ENCODE results near the gene KNSTRN.

Gene KNSTRN

DNA sequence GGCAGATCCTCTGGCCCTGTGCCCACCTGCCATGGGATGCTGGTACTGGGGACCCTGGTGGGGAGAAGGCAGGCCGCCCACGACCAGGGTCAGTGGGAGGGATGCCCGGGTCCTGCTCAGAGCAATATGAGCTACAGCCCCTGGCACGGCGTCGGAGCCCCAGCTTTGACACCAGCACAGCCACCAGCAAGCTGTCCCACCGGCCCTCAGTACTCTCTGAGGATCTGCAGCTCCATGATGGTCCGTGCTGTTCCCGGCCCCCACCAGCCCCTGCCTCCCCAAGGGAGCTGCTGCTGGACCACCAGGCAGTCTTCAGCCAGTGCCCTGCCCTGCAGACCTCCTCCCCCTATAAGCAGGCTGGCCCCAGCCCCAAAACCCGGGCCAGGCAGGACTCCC is 13.0 kb upstream of the KNSTRN start:
- no peak for TF ChIP-seq CREB1 (IDR thresholded peaks at IDR 0.05; ENCODE audit: low read depth)
- no peak for TF ChIP-seq TAF1 (IDR thresholded peaks at IDR 0.05; ENCODE audit: low read depth)
- TF ChIP-seq ZBTB7A (IDR thresholded peaks at IDR 0.05; ENCODE audit: low read depth), result no peak
- TF ChIP-seq, protein P1, sequence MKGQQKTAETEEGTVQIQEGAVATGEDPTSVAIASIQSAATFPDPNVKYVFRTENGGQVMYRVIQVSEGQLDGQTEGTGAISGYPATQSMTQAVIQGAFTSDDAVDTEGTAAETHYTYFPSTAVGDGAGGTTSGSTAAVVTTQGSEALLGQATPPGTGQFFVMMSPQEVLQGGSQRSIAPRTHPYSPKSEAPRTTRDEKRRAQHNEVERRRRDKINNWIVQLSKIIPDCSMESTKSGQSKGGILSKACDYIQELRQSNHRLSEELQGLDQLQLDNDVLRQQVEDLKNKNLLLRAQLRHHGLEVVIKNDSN (IDR thresholded peaks at IDR 0.05), result no peak
- TF ChIP-seq FOXM1 (IDR thresholded peaks at IDR 0.05; ENCODE audit: borderline replicate concordance, low read depth), result no peak
- TF ChIP-seq TEAD4 (IDR thresholded peaks at IDR 0.05), result no peak
- TF ChIP-seq TCF12 (IDR thresholded peaks at IDR 0.05; ENCODE audit: low read depth), result no peak
- TF ChIP-seq EGR1 (IDR thresholded peaks at IDR 0.05), result no peak

DNA sequence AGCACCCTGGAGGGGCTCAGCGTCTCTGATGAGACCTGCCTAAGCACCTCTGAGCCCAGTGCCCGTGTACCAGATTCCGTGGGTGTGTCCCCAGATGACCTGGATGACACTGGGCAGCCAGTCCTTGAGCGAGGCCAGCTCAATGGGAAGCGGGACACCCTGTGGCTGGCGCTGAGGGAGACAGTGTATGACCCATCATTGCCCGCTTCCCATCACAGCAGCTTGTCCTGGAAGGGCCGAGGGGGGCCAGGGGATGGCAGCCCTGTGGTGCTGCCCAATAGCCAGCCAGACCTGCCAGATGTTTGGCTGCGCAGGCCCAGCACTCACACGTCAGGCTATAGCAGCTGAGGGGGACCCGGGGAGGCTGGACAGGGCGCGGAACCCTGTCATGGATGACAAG is 12.6 kb upstream of the KNSTRN start:
- TF ChIP-seq EP300 (IDR thresholded peaks at IDR 0.05; ENCODE audit: borderline replicate concordance), result no peak
- no peak for TF ChIP-seq ZBTB7A (IDR thresholded peaks at IDR 0.05; ENCODE audit: low read depth)
- no peak for TF ChIP-seq EGR1 (IDR thresholded peaks at IDR 0.05)
- TF ChIP-seq TCF12 (IDR thresholded peaks at IDR 0.05; ENCODE audit: low read depth), result no peak
- no peak for TF ChIP-seq NFIC (IDR thresholded peaks at IDR 0.05)
- TF ChIP-seq CEBPB (IDR thresholded peaks at IDR 0.05), result no peak
- TF ChIP-seq TEAD4 (IDR thresholded peaks at IDR 0.05), result no peak
- TF ChIP-seq RAD21 (IDR thresholded peaks at IDR 0.05; ENCODE audit: low read depth), result no peak

GRCh38 chr15:40372981-40373380 is 9.5 kb upstream of the KNSTRN start:
- TF ChIP-seq EGR1 (IDR thresholded peaks at IDR 0.05) (no peak), NFIC (IDR thresholded peaks at IDR 0.05) (no peak), YY1 (IDR thresholded peaks at IDR 0.05; ENCODE audit: low read depth) (no peak), TAF1 (IDR thresholded peaks at IDR 0.05; ENCODE audit: low read depth) (no peak), TCF12 (IDR thresholded peaks at IDR 0.05; ENCODE audit: low read depth) (no peak), ZBTB7A (IDR thresholded peaks at IDR 0.05; ENCODE audit: low read depth) (no peak), CREB1 (IDR thresholded peaks at IDR 0.05; ENCODE audit: low read depth) (no peak), RAD21 (IDR thresholded peaks at IDR 0.05; ENCODE audit: low read depth) (no peak), EP300 (IDR thresholded peaks at IDR 0.05; ENCODE audit: borderline replicate concordance) (no peak), FOXM1 (IDR thresholded peaks at IDR 0.05; ENCODE audit: borderline replicate concordance, low read depth) (no peak), TEAD4 (IDR thresholded peaks at IDR 0.05) (no peak), CEBPB (IDR thresholded peaks at IDR 0.05) (no peak)
- TF ChIP-seq, protein P2, sequence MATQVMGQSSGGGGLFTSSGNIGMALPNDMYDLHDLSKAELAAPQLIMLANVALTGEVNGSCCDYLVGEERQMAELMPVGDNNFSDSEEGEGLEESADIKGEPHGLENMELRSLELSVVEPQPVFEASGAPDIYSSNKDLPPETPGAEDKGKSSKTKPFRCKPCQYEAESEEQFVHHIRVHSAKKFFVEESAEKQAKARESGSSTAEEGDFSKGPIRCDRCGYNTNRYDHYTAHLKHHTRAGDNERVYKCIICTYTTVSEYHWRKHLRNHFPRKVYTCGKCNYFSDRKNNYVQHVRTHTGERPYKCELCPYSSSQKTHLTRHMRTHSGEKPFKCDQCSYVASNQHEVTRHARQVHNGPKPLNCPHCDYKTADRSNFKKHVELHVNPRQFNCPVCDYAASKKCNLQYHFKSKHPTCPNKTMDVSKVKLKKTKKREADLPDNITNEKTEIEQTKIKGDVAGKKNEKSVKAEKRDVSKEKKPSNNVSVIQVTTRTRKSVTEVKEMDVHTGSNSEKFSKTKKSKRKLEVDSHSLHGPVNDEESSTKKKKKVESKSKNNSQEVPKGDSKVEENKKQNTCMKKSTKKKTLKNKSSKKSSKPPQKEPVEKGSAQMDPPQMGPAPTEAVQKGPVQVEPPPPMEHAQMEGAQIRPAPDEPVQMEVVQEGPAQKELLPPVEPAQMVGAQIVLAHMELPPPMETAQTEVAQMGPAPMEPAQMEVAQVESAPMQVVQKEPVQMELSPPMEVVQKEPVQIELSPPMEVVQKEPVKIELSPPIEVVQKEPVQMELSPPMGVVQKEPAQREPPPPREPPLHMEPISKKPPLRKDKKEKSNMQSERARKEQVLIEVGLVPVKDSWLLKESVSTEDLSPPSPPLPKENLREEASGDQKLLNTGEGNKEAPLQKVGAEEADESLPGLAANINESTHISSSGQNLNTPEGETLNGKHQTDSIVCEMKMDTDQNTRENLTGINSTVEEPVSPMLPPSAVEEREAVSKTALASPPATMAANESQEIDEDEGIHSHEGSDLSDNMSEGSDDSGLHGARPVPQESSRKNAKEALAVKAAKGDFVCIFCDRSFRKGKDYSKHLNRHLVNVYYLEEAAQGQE (IDR thresholded peaks at IDR 0.05; ENCODE audit: low read depth), result no peak
- TF ChIP-seq, protein P3, sequence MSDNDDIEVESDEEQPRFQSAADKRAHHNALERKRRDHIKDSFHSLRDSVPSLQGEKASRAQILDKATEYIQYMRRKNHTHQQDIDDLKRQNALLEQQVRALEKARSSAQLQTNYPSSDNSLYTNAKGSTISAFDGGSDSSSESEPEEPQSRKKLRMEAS (IDR thresholded peaks at IDR 0.05), result no peak
- TF ChIP-seq, protein P1 (IDR thresholded peaks at IDR 0.05), result no peak

GRCh38 chr15:40377606-40378005 is 4.9 kb upstream of the KNSTRN start:
- TF ChIP-seq FOXM1 (IDR thresholded peaks at IDR 0.05; ENCODE audit: borderline replicate concordance, low read depth) (no peak), ZBTB7A (IDR thresholded peaks at IDR 0.05; ENCODE audit: low read depth) (no peak), EGR1 (IDR thresholded peaks at IDR 0.05) (no peak), CEBPB (IDR thresholded peaks at IDR 0.05) (no peak), EP300 (IDR thresholded peaks at IDR 0.05; ENCODE audit: borderline replicate concordance) (no peak), RAD21 (IDR thresholded peaks at IDR 0.05; ENCODE audit: low read depth) (no peak)
- TF ChIP-seq, protein P3 (IDR thresholded peaks at IDR 0.05), result no peak
- TF ChIP-seq, protein P1 (IDR thresholded peaks at IDR 0.05), result no peak
- TF ChIP-seq, protein P2 (IDR thresholded peaks at IDR 0.05; ENCODE audit: low read depth), result no peak

DNA sequence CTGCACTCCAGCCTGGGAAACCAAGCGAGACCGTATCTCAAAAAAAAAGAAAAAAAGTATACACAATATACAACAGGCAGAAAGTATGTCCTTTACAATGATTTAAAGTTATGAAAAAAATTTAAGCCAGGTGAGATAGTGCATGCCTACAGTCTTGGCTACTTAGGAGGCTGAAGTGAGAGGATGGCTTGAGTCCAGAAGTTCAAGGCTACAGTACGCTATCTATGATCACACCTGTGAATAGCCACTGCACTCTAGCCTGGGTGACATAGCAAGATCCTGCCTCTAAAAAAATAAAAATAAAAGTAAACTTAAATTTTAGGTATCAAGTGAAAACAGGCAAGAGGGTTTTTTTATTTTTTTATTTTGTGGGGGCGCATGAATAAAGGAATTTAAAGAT is 3.1 kb upstream of the KNSTRN start:
- no peak for TF ChIP-seq CREB1 (IDR thresholded peaks at IDR 0.05; ENCODE audit: low read depth)
- no peak for TF ChIP-seq TEAD4 (IDR thresholded peaks at IDR 0.05)
- TF ChIP-seq TAF1 (IDR thresholded peaks at IDR 0.05; ENCODE audit: low read depth), result no peak
- TF ChIP-seq, protein P2 (IDR thresholded peaks at IDR 0.05; ENCODE audit: low read depth), result no peak
- no peak for TF ChIP-seq ZBTB7A (IDR thresholded peaks at IDR 0.05; ENCODE audit: low read depth)
- TF ChIP-seq EGR1 (IDR thresholded peaks at IDR 0.05), result no peak
- TF ChIP-seq NFIC (IDR thresholded peaks at IDR 0.05), result no peak
- TF ChIP-seq, protein P1 (IDR thresholded peaks at IDR 0.05), result no peak
- TF ChIP-seq CEBPB (IDR thresholded peaks at IDR 0.05), result no peak
- no peak for TF ChIP-seq YY1 (IDR thresholded peaks at IDR 0.05; ENCODE audit: low read depth)
- TF ChIP-seq TCF12 (IDR thresholded peaks at IDR 0.05; ENCODE audit: low read depth), result no peak
- no peak for TF ChIP-seq FOXM1 (IDR thresholded peaks at IDR 0.05; ENCODE audit: borderline replicate concordance, low read depth)
- no peak for TF ChIP-seq RAD21 (IDR thresholded peaks at IDR 0.05; ENCODE audit: low read depth)
- TF ChIP-seq, protein P3 (IDR thresholded peaks at IDR 0.05), result no peak
- no peak for TF ChIP-seq EP300 (IDR thresholded peaks at IDR 0.05; ENCODE audit: borderline replicate concordance)
